Heart right ventricle (tissue), 16 donors: Measurements from ENCODE around the gene ZNF101. TPM values are rescaled to one million over a fixed set of nuclear protein-coding genes. Genes with fewer than 3 reads are reported as not detected.

Experiments
- ATAC-seq, 8 donors: fragments of 200-7000 bp; cut with Tn5 transposase; one replicate each; pipeline ENCODE4 v1.9.1; 2020; ENCODE audit warnings: mild to moderate bottlenecking in 8 of 8, moderate library complexity in 8 of 8, moderate number of reproducible peaks in 1 of 8
- DNase-seq, 2 donors: peaks; one replicate each; pipeline ENCODE4 v3.0.0-alpha.2; 2020
- H3K27ac ChIP-seq, 10 donors: fragments of 200-600 bp; sonication (generic) in 2 of 10; one replicate each; pipeline versions ENCODE4 v1.5.0 to v1.8.0; 2020 to 2022; ENCODE audit warnings: mild to moderate bottlenecking in 3 of 10
- H3K27me3 ChIP-seq, 7 donors: fragments of 200-600 bp; one replicate each; pipeline ENCODE4 v1.8.0; 2021 to 2022; ENCODE audit warnings: mild to moderate bottlenecking in 2 of 7
- H3K36me3 ChIP-seq, 9 donors: fragments of 200-600 bp; sonication (generic) in 1 of 9; one replicate each; pipeline versions ENCODE4 v1.5.0 to v1.8.0; 2020 to 2022; ENCODE audit warnings: mild to moderate bottlenecking in 2 of 9
- H3K4me1 ChIP-seq, 9 donors: fragments of 200-600 bp; sonication (generic) in 1 of 9; one replicate each; pipeline versions ENCODE4 v1.5.0 to v1.8.0; 2020 to 2022; ENCODE audit warnings: mild to moderate bottlenecking in 4 of 9
- H3K4me3 ChIP-seq, 10 donors: fragments of 200-600 bp; sonication (generic) in 2 of 10; one replicate each; pipeline versions ENCODE4 v1.5.0 to v1.8.0; 2020 to 2022; ENCODE audit warnings: mild to moderate bottlenecking in 7 of 10, moderate library complexity in 2 of 10
- H3K9me3 ChIP-seq, 11 donors: fragments of 200-600 bp in 10 of 11; sonication (generic) in 2 of 11; one replicate each; pipeline versions ENCODE4 v1.5.0 to v1.8.0; 2013 to 2022; ENCODE audit warnings: mild to moderate bottlenecking in 2 of 11, control low read depth in 1 of 11, moderate library complexity in 1 of 11
- CTCF ChIP-seq, 9 donors: fragments of 200-600 bp; sonication (generic) in 2 of 9; IDR thresholded peaks; one replicate each; pipeline versions ENCODE4 v1.5.0 to v1.8.0; 2021 to 2022; ENCODE audit warnings: antibody characterized with exemption in 9 of 9, mild to moderate bottlenecking in 5 of 9, moderate library complexity in 1 of 9
- WGBS, 2 donors: extraction: QIAGEN DNeasy Blood & Tissue Kit; methylation state at CpG; one replicate each; pipeline ENCODE4 v1.1.7; 2013; ENCODE audit warnings: inconsistent platforms in 1 of 2; 5-methylcytosine and 5-hydroxymethylcytosine counted together
- intact Hi-C, 10 donors: fragments of 100-400 bp; cut with DNase I; formaldehyde crosslinking; loops; one replicate each; pipeline versions ENCODE4 v1.11.1 to v1.14.2; 2022
- polyA plus RNA-seq, 2 donors: library from polyadenylated mRNA; stranded (reverse); fragments of 200-250 nt; gene quantifications; one replicate each; pipeline ENCODE4 v1.2.3, GENCODE V29; 2013
- total RNA-seq, 10 donors: library from RNA; stranded (reverse); fragmentation: NEBNext Ultra II Directional in 3 of 10; extraction: Animal tissue kit (Norgen Biotek cat#: 25700) in 3 of 10; gene quantifications; one replicate each; pipeline versions ENCODE4 v1.2.1 to v1.2.4, GENCODE V29; 2021 to 2023
- donor health status: Arrhythmogenic right ventricular cardiomyopathy.
- donor health status: ischemic (EF 13 %, LVEDD 7.1; RV severe dilation, severe dysfunction).
- donor health status: healthy with polysubstance abuse.
- donor health status: DM: no; HTN: yes; CAD: no.
- donor health status: DM: no; HTN: no; CAD: no.
- donor health status: ischemic (EF 25% LVEDD 6.9; RV normal size, moderate dysfunction).
- donor health status: ischemic (EF 25% LVEDD 5.7; RV mildly dilated, moderate dysfunction).
- donor health status: healthy.
- donor health status: DM: yes; HTN: yes; CAD: no.
- donor health status: Ischemic cardiomyopathy.
- donor health status: ischemic (EF 35%, LVEDD 5.7; RV mildly dilated, moderate dysfunction).
- donor health status: nonischemic (EF 11% LVEDD 7.7; RV severe dilation, severe dysfunction).
- donor health status: DM: yes; HTN: yes; CAD: no.
- donor health status: PGD.
- donor health status: ischemic (EF 29% LVEDD 5.4; RV normal size, mild dysfunction).
- donor health status: nonischemic (EF 23%, LVEDD 6.1; RV moderate dilation, normal function).

The ZNF101 gene
- total and polyA plus RNA-seq, 12 donors, result 2.5 to 6.9 (median 3.8) TPM

GRCh38 chr19:19650331-19650730, 18.3 kb upstream of the ZNF101 start:
- ATAC-seq (no peak), DNase-seq (no peak)
- 89 to 90% methylated on average over 9 of the region's 9 CpGs for WGBS, 2 donors
- no peak for TF ChIP-seq CTCF (IDR thresholded peaks at IDR 0.05)
- Histone ChIP-seq H3K36me3 (peaks cover 7 to 100% (median 75%) of the 10 kb centered on the region in 9 donors), H3K4me3 (no peak overlapping the region), H3K27me3 (no peaks in the 10 kb centered on the region), H3K9me3 (no peaks in the 10 kb centered on the region), H3K27ac (no peak overlapping the region), H3K4me1 (peaks cover 0 to 6% (median 0%) of the 10 kb centered on the region in 9 donors)
- intact Hi-C loops, result no loop called here

DNA sequence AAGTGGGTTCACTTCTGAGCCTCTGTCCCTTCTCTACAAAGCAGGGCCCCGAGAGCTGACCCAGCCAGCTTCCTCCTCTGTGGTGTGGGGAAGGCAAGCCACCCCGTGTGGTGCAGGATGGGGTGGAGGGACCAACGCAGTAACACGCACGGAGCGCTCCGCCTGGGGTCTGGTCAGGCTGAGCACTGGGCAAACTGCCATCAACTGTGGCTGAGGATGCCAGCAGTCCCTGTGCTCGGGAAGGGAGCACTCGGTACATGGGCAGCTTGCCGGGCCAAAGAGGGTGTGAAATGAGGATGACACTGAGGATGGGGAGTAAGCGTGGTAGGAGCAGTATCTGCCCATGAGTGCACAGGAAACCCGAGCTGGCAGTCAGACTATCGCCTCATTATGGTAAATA, 17.6 kb upstream of the ZNF101 start:
- peaks cover 7 to 100% (median 76%) of the 10 kb centered on the region in 9 donors for H3K36me3 ChIP-seq
- no peak for TF ChIP-seq CTCF (IDR thresholded peaks at IDR 0.05)
- ATAC-seq (peak; percentile 12 to 82 (median 69)), DNase-seq (peak; percentile 64 to 67)
- intact Hi-C loops, result no loop called here
- H3K27ac ChIP-seq, result no peak overlapping the region
- H3K4me3 ChIP-seq, result no peak overlapping the region
- WGBS, 2 donors, result 43 to 61% methylated on average over 13 of the region's 13 CpGs
- H3K4me1 ChIP-seq, result peaks cover 0 to 6% (median 0%) of the 10 kb centered on the region in 9 donors
- no peaks in the 10 kb centered on the region for H3K9me3 ChIP-seq
- no peaks in the 10 kb centered on the region for H3K27me3 ChIP-seq

GRCh38 chr19:19652482-19653295, 15.9 kb upstream of the ZNF101 start:
- DNase-seq (no peak), ATAC-seq (no peak)
- Histone ChIP-seq H3K4me3 (no peak overlapping the region), H3K27ac (no peak overlapping the region), H3K36me3 (peaks cover 7 to 100% (median 66%) of the 10 kb centered on the region in 9 donors), H3K4me1 (peaks cover 0 to 6% (median 0%) of the 10 kb centered on the region in 9 donors), H3K27me3 (no peaks in the 10 kb centered on the region), H3K9me3 (no peaks in the 10 kb centered on the region)
- intact Hi-C loops, result no loop called here
- no peak for TF ChIP-seq CTCF (IDR thresholded peaks at IDR 0.05)
- 92 to 93% methylated on average over 24 of the region's 24 CpGs for WGBS, 2 donors

DNA sequence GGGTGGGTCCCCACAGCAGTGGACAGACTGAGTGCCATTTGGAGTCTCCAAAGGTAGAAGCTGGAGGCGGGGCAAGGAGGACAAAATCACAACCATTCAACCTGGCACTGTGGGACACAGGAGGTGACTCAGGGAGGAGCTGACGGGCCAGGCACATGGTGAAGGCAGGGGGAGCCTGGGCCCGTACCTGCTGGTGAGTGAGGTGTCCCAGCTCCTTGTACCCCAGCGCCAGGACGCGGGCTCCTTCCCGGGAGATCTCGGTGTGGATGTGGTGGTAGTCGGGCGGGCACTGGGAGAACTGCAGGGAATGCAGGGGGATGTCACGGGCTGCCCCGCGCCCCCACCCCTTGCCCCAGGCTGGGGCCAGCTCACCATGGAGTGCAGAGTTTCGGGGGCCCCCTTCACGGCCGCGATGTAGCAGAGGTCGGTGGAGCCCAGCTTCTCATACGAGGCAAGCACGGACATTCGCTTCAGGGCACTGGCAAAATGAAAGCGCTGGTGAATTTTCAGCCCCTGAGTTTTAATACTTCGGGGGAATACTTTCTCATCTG, 15.0 kb upstream of the ZNF101 start:
- Histone ChIP-seq H3K4me1 (peaks cover 0 to 6% (median 0%) of the 10 kb centered on the region in 9 donors), H3K9me3 (no peaks in the 10 kb centered on the region), H3K27ac (no peak overlapping the region), H3K36me3 (peaks cover 7 to 100% (median 67%) of the 10 kb centered on the region in 9 donors), H3K4me3 (no peak overlapping the region), H3K27me3 (no peaks in the 10 kb centered on the region)
- intact Hi-C loops, result no loop called here
- TF ChIP-seq CTCF (IDR thresholded peaks at IDR 0.05), result no peak
- WGBS, 2 donors, result 96 to 97% methylated on average over 23 of the region's 23 CpGs
- ATAC-seq (no peak), DNase-seq (no peak)
